ENCODE results near the gene NDST1. TPM values are rescaled to one million over a fixed set of nuclear protein-coding genes. Genes with fewer than 3 reads are reported as not detected.

Gene NDST1
- total RNA-seq, 1 experiment from 2014 or later: 33.1 TPM

GRCh38 chr5:150590979-150591695, 83.2 kb downstream of the NDST1 start:
- Histone ChIP-seq H3K4me3 (replicated peaks in 1 of 2; ENCODE audit: low read depth in 1 of 2, low read length in 2 of 2) (no peak overlapping the region), H3K36me3 (ENCODE audit: control insufficient read depth in 1 of 2, insufficient read depth in 2 of 2, low read length in 2 of 2) (no peaks in the 10 kb centered on the region)

More at GRCh38 chr5:150590979-150591695, 83.2 kb downstream of the NDST1 start:
- H2AFZ ChIP-seq (ENCODE audit: low read depth, low read length, poor library complexity, severe bottlenecking): no peak overlapping the region
- intact Hi-C loops (cut with micrococcal nuclease): no loop called here
- H3K4me1 ChIP-seq (ENCODE audit: control insufficient read depth in 1 of 2, insufficient read depth in 2 of 2, low read length in 2 of 2): peaks cover 5 to 8% of the 10 kb centered on the region in 2 experiments
- H4K20me1 ChIP-seq (ENCODE audit: insufficient read depth): no peaks in the 10 kb centered on the region
- no peaks in the 10 kb centered on the region for H3K9me3 ChIP-seq (ENCODE audit: control insufficient read depth in 1 of 2, insufficient read depth in 1 of 2, low read depth in 1 of 2, low read length in 2 of 2)
- CTCF ChIA-PET: no interaction called here
- no peaks in the 10 kb centered on the region for H3K9me2 ChIP-seq (ENCODE audit: insufficient read depth)
- DNase-seq (ENCODE audit: low read depth, low spot score): no peak
- no peak overlapping the region for H3K9ac ChIP-seq (ENCODE audit: low read length)
- H3K79me2 ChIP-seq (ENCODE audit: insufficient read depth, low read length): no peaks in the 10 kb centered on the region
- RAD21 ChIA-PET (ENCODE audit: low non-redundant PET in 1 of 2, low total read pairs in 2 of 2, uncharacterized antibody in 2 of 2, unreplicated experiment in 2 of 2): no interaction called here
- POLR2A ChIA-PET: no interaction called here
- no peak for TF ChIP-seq ZNF274 (IDR thresholded peaks at IDR 0.05; ENCODE audit: low read depth, low read length)
- no peak for TF ChIP-seq YY1 (IDR thresholded peaks at IDR 0.05; ENCODE audit: extremely low read depth, insufficient replicate concordance, low read depth, low read length)
- TF ChIP-seq POLR2AphosphoS5 (IDR thresholded peaks at IDR 0.05; ENCODE audit: low read depth, low read length): no peak
- no peak for TF ChIP-seq JUND (IDR thresholded peaks at IDR 0.05)
- no peak for TF ChIP-seq SP1 (IDR thresholded peaks at IDR 0.05; ENCODE audit: low read depth)
- no peak for TF ChIP-seq FOSL1 (IDR thresholded peaks at IDR 0.05; ENCODE audit: low read depth)
- no peak for TF ChIP-seq POLR2A (IDR thresholded peaks at IDR 0.05; ENCODE audit: borderline replicate concordance, extremely low read depth, insufficient read depth, insufficient read length)
- TF ChIP-seq SRF (IDR thresholded peaks at IDR 0.05; ENCODE audit: low read depth): no peak
- no peak for TF ChIP-seq RAD21 (IDR thresholded peaks at IDR 0.05; ENCODE audit: low read depth)
- TF ChIP-seq ELF1 (IDR thresholded peaks at IDR 0.05; ENCODE audit: borderline replicate concordance, low read depth): no peak
- TF ChIP-seq REST (IDR thresholded peaks at IDR 0.05; ENCODE audit: low read depth): no peak
- H3K27me3 ChIP-seq (ENCODE audit: insufficient read depth, low read length): no peaks in the 10 kb centered on the region
- no TSS peak for BruUV-seq (replicated peaks)
- no peak for ATAC-seq
- H3K27ac ChIP-seq (ENCODE audit: low read depth, low read length): no peak overlapping the region
- H3K4me2 ChIP-seq (ENCODE audit: low read length): no peak overlapping the region
